Astrocyte of the spinal cord (primary cell): ENCODE measurements around the gene KLK14.

Experiments used
- DNase-seq: peaks from one replicate; pipeline ENCODE4 v3.0.0; 2011; ENCODE audit warnings: low read depth, low spot score
- H3K4me3 ChIP-seq: 2 replicates; pipeline ENCODE4 v1.5.1; 2011; ENCODE audit warnings: low read depth, mild to moderate bottlenecking, low read length, moderate library complexity
- in situ Hi-C: cut with HindIII; loops from 2 replicates; pipeline ENCODE4 v1.10.0; 2017; ENCODE audit warnings: low sequenced_read_pairs
- TF ChIP-seq, protein P1 (sequence below): IDR thresholded peaks from 2 replicates; pipeline ENCODE4 v1.5.1; 2012; ENCODE audit warnings: low read depth, mild to moderate bottlenecking, low read length, inconsistent platforms

Gene KLK14

DNA sequence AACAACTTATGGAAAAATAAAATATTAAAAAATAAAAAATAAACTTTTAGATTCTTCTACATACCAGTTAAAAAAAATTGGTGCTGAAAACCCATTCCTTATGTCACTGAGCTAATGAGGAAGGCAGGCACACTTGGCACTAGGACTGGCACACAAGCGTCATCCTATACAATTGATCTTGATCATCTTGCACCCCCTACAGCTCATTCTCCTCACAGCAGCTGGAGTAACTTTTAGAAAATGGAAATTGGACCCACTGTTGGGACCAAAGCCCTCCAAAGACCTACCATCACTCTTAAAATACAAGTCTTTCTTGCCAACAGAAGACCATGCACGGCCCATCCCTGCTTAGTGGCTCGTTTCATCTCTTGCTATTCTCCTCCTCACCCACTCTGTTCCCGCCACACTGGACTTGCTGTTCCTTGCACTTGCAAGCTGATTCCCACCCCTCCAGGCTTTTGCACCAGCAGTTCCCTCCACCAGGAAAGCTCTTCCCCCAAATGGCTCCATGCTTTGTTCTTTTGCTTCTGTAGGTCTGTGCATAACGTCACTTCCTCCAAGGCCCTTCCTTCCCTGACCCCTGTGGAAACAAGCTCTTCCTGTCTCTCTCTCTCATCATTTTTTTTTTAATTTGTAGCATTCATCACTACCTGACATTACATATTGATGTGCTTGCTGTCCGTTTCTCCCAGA lies 13.9 kb upstream of the KLK14 start:
- H3K4me3 ChIP-seq = no peak overlapping the region
- in situ Hi-C loops = no loop called here
- DNase-seq = no peak
- TF ChIP-seq, protein P1, sequence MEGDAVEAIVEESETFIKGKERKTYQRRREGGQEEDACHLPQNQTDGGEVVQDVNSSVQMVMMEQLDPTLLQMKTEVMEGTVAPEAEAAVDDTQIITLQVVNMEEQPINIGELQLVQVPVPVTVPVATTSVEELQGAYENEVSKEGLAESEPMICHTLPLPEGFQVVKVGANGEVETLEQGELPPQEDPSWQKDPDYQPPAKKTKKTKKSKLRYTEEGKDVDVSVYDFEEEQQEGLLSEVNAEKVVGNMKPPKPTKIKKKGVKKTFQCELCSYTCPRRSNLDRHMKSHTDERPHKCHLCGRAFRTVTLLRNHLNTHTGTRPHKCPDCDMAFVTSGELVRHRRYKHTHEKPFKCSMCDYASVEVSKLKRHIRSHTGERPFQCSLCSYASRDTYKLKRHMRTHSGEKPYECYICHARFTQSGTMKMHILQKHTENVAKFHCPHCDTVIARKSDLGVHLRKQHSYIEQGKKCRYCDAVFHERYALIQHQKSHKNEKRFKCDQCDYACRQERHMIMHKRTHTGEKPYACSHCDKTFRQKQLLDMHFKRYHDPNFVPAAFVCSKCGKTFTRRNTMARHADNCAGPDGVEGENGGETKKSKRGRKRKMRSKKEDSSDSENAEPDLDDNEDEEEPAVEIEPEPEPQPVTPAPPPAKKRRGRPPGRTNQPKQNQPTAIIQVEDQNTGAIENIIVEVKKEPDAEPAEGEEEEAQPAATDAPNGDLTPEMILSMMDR = peak; percentile 26

DNA sequence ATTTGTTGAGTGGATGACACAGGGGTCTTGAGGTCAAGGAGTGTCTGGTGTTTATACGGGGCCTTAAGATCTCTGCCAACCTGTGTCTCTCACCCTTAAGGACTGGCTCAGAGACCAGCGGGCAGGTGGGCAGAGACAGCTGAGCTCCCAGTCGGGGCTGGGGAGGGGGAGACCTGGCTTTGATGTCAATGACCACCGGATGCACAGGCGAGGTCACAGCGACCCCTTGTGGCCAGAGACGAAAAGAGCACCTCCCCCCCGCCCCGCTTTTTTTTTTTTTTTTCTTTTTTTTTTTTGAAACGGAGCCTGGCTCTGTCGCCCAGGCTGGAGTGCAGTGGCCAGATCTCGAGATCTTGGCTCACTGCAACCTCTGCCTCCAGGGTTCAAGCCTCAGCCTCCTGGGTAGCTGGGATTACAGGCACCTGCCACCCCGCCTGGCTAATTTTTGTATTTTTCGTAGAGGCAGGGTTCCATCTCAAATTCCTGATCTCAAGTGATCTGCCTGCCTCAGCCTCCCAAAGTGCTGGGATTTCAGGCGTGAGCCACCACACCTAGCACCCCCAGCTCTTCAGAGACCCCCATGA lies 12.1 kb upstream of the KLK14 start:
- DNase-seq = no peak
- in situ Hi-C loops = no loop called here
- H3K4me3 ChIP-seq = no peak overlapping the region
- TF ChIP-seq, protein P1 = peak; percentile 70

DNA sequence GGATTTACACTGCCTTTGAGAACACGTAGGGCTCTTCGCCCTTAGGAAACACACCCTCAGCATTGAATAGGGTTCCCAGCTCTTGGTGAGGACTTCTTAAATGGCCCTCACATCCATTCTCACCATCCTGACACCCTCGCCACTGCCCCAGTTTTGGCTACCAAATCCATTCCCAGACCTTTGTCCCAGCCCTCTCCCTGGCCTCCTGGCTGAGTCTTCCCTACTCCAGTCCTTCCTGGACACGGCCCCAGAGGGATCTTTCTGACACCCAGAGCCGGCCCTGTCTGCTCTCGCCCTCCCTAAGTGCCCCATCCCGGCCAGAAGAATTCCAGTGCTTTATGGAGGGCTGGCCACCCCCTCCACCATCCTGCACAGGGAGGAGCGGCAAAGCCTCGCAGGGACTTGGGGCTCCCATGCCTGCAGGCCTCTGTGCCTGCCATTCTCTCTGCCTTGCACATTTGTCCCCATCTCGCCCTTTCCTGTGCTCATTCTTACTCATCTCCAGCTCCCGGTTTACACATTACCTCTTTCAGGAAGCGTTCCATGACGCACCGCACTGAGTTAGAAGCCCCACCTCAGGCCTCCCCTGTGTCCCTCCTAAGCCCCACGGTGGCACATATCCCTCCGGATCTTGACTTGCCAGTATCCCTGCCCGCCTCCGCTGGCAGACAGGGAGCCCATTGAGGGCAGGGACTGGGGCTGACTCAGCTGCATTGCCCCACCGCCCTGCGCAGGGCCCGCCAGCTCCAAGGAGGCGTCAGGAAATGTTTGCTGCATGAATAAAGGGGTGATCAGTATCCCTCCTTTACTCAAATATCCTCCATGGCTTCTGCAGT lies 11.0 kb upstream of the KLK14 start:
- in situ Hi-C loops = no loop called here
- TF ChIP-seq, protein P1 = no peak
- no peak overlapping the region for H3K4me3 ChIP-seq
- no peak for DNase-seq

DNA sequence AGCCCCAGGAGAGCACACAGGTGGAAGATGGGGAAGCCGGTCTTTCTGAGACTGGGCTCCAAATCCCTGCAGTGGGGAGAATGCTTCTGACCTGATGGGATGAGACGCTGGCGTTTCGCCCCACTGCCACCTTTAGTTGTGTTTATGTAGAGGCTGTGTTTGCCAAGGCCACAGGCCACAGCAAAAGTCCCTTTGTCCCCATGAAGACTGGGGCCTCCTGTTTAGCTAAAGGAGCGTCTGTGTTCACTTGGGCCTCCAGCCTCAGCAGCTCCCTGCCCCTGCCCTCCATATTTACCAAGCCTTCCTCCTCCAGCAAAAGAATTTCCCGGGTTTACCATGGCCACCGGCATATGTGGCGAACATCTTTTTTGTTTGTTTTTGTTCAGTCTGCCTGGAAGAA lies 10.4 kb upstream of the KLK14 start:
- no peak for DNase-seq
- in situ Hi-C loops = no loop called here
- H3K4me3 ChIP-seq = no peak overlapping the region
- TF ChIP-seq, protein P1 = no peak

DNA sequence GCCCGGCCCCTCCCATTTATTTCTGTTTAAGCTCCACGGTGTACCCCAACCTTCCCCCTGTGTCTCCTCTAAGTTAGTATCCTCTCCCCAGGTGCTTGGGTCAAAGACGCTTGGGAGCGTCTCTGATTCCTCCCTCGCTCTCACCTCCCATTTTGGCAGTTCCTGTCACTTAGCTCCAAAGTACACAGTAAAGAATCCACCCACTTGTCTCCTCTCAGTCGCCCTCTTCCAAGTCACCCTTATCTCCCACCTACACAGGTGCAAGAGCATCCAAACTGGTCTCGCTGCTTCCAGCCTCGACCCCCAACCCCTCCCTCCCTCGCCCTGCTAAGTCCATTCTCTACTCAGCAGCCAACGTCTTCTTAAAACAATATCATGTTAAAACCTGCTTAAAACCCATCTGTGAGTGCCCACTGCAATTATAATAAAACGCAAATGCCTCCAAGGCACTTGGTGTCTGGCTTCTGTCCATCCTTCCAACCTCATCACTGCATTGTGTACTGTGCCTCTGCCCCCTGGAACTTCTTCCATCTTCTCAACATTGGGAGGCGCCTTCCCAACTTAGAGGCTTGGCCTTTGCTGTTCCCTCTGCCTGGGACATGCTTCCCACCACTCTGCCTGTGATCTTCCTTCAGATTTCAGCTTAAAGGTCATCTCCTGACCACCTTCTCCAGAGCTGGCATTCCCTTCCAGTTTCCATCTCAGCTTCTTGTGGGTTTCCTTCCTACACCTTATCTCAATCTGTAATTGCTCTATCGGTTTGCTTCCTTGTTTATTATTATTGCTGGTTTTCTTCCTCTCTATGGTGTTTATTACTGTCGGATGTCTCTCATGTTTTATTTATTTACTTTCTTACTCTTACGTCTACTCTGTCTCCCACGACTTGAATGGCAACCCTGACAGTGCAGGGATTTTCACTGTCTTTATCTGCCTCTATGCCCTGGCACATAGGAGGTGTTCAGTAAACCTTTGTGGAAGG lies 9.5 kb upstream of the KLK14 start:
- in situ Hi-C loops = no loop called here
- DNase-seq = no peak
- no peak overlapping the region for H3K4me3 ChIP-seq
- TF ChIP-seq, protein P1 = no peak

DNA sequence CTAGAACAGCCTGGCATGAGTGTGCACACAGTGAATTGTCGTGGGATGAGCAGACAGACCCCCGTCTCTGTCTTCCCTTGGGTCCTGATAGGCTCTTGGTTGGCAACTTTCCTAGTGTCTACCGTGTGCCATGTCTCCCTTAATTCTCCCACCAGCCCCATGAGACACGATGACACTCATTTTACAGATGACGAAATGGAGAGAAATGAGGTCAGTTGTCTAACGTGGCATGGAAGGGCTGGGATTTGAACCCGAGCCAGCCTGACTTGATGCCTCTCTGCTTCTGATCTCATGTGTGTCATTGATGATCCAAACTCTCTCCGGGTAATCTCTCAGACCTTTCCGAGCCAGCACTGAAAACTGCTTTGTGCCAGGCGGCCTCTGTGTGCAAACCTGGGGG lies 8.4 kb upstream of the KLK14 start:
- in situ Hi-C loops = no loop called here
- H3K4me3 ChIP-seq = no peak overlapping the region
- TF ChIP-seq, protein P1 = no peak
- no peak for DNase-seq
